Fibroblast of skin of right biceps (primary cell): ENCODE data around the gene HARS1.
"Not testable (repeated sequence)": the region's sequence is repeated elsewhere in the genome, so short reads cannot be mapped to it uniquely, and the experiment has no call there.

Source experiments
- DNase-seq: peaks from one replicate; pipeline ENCODE4 v3.0.0-alpha.2; 2013

Gene HARS1

GRCh38 chr5:140690941-140691924 lies at the start of gene HARS1, which contains the start of gene HARS2:
HARS1 (minus strand) TSS chr5:140691370; CDS start chr5:140691304, 66 bp downstream.
HARS2 (plus strand) TSS chr5:140691455; CDS start chr5:140691649, 194 bp downstream.
- peak; percentile 95 for DNase-seq

- DNase-seq, result no peak
These were observed 46.3 kb upstream of the HARS1 start for GRCh38 chr5:140737486-140737885.

DNA sequence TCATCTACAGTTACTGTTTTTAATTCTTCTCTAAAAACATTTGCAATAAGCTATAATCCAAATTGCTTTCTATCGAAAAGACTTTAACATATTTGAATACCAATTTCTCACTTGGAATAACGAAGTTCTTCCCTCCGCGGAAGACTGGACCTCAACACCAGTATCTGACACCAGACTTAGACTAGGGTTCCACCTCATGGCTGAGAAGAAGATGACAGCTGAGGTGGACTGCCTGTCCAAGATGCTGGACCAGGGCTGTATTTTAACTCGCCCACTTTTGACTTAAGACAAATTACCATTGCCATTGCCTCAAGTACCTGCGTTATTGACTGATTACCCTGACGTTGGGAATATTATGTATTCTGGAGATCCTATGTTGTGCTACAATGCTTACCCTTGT lies 43.2 kb upstream of the HARS1 start:
- no peak for DNase-seq

- DNase-seq, result no peak
These were observed 41.9 kb upstream of the HARS1 start for GRCh38 chr5:140733098-140733497.

- DNase-seq, result peak; percentile 93
These were observed 34.8 kb upstream of the HARS1 start for GRCh38 chr5:140725799-140726471.

- DNase-seq, result not testable (repeated sequence)
These were observed 30.2 kb upstream of the HARS1 start for GRCh38 chr5:140721395-140721794.

GRCh38 chr5:140720738-140721137 lies 29.6 kb upstream of the HARS1 start:
- DNase-seq, result not testable (repeated sequence)

DNA sequence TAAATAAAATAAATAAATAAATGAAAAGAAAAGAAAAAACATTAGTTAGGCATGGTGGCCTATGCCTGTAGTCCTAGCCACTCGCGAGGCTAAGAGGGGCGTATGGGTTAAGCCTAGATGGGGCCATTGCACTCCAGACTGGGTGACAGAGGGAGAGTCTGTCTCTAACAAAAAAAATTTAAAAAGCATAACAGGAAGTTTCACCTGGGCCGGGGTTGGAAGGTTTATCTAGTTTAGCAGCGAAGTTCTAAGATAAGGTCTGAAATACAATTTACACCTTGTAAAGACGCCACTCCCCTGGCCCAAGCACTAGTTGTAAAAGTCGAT lies 27.1 kb upstream of the HARS1 start:
- DNase-seq, result no peak

- not testable (repeated sequence) for DNase-seq
These were observed 25.1 kb upstream of the HARS1 start for GRCh38 chr5:140716238-140716637.

GRCh38 chr5:140713562-140714094 lies 22.5 kb upstream of the HARS1 start:
- DNase-seq, result no peak

- DNase-seq, result no peak
These were observed 20.6 kb upstream of the HARS1 start for GRCh38 chr5:140711794-140712193.

GRCh38 chr5:140710899-140711552 lies 19.9 kb upstream of the HARS1 start:
- peak; percentile 98 for DNase-seq

DNA sequence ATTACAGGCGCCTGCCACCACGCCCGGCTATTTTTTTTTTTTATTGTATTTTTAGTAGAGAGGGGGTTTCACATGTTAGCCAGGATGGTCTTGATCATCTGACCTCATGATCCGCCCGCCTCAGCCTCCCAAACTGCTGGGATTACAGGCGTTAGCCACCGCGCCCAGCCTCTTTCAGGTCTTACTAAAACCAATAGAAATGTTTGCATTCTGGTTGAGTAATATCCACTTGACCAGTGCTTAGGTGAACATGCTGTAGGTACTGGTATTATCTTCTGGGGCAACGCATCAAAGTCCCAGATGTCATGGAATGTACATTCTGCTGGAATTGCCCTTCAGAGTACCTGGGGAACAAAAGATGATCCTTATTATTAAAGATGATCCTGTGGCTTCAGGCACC lies 17.6 kb upstream of the HARS1 start:
- DNase-seq, result not testable (repeated sequence)

GRCh38 chr5:140707812-140708211 lies 16.6 kb upstream of the HARS1 start:
- DNase-seq, result no peak

- peak; percentile 97 for DNase-seq
These were observed 9.3 kb upstream of the HARS1 start, which contains the start of gene ZMAT2 for GRCh38 chr5:140700177-140701144. ZMAT2 (plus strand) TSS chr5:140700447; CDS start chr5:140700461, 14 bp downstream.

DNA sequence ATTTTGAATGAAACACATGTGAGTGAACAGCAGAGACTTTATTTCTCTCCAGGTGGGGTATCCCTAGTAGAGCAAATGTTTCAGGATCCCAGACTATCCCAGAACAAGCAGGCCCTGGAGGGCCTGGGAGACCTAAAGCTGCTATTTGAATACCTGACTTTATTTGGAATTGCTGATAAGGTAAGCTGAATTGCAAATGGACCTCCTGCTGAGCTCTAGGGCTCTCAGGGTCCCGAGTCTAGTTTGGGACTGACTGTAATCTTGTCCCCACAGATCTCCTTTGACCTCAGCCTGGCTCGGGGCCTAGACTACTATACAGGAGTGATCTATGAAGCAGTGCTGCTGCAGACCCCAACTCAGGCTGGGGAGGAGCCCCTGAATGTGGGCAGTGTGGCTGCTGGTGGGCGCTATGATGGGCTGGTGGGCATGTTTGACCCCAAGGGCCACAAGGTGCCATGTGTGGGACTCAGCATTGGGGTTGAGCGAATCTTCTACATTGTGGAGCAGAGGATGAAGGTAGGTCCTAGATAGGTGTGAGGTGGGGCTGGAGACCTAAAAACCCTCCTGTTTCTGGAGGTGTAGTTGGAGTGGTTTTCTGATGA lies 5.8 kb upstream of the HARS1 start:
- DNase-seq, result no peak

DNA sequence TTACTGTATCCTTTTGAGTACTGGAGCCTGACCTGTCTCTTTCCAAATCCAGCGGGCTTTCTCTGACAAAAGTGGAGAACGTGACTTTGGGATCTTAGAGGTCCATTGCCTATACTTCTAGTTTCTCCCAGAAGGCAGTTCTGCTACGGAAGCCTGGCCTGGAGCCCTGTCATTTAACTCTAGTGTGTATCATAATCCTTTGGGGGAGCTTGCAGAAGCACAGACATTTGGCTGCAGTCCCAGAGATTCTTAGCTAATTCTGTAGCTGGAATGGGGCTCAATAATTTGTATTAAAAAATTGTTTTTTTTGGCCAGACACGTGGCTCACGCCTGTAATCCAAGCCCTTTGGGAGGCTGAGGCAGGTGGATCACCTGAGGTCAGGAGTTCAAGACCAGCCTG lies 3.1 kb upstream of the HARS1 start:
- DNase-seq, result no peak

DNA sequence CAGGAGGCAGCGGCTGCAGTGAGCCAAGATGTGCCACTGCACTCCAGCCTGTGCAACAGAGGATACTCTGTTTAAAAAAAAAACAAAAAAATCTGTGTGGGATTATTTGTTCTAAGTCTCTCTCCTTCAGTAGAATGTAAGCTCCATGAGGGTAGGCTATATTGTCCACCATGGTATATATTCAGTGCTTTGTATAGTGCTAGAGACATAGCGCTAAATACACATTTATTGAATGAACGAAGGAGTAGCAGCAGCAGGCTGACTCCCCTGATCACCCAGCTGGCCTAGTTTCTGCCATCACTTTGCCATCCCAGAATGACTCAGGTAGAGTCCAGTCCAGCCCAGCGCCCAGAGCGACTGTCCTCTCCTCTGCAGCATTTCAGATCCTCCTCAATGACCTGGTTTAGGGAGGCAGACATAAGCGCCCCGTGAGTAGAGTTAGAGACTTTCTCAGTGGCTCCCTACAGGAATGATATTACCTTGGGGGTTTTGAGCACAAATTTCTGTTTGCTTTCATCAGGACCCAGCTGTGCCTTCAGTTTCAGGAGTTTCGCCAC lies 716 bp downstream of the HARS1 start:
- DNase-seq, result no peak

DNA sequence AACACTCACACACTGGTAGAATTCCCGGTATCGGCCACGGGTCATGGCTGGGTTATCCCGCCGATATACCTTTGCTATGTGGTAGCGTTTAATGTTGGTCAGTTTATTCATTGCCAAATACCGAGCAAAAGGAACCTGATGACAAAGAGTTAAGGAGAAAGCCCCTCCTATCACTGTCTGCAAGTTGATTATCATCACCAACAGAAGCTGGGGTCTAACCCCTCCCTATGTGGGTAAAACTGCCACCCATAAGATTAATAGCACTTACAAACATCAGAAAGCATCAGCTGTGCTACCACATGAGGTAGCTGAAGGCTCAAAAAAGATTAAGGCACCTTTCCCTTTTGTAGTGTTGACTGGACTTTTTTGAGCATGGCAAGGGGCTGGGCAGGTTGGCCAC lies 12.2 kb downstream of the HARS1 start:
- no peak for DNase-seq

DNA sequence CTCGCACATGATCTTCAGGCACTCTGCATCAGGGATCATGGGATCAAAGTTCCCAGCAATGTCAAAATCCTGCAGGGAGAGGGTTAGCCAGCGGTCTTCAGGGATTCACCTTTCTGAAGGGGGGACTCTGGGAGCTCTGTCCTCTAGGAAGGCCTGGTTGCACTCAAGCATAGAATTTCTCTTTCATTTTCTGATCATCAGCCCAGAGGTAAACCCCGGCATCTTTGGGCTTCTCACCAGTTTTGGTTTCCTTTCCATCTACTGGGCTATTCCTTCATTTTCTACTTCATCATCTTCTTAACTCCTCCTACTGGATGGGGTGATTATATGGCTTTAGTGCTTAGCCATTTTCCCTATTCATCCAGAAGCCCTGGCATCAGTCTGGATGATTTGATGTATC lies 13.2 kb downstream of the HARS1 start:
- DNase-seq, result no peak

DNA sequence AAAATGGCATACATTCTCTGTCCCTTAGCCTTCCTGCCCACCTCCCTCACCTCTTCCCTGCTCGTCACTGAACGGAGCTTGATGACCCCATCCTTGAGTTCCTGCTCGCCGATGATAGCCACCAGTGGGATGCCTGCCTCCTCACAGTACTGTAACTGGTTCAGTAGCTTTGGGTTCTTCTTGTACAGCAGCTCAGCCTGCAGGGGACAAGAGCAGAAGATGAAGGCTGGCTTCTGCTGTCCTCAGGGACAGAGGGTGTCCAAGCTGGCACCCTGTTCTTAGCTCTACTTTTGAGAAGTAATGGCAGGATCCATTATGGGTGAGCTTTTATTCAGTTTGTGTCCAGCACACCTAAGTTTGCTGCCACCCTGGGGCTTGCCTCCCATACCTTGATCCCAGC lies 16.5 kb downstream of the HARS1 start:
- DNase-seq, result no peak
